GM12801 (cell line): ENCODE measurements around the gene IFNA16.
"Not testable (repeated sequence)": the region's sequence is repeated elsewhere in the genome, so short reads cannot be mapped to it uniquely, and the experiment has no call there.

Experiments used
- CTCF ChIP-seq: IDR thresholded peaks from one replicate; pipeline ENCODE4 v1.5.1; 2011; ENCODE audit warnings: control low read depth; ENCODE audit not compliant: insufficient read length; ENCODE audit errors: extremely low read depth

The IFNA16 gene

GRCh38 chr9:21202105-21202504 lies 15.0 kb downstream of the IFNA16 start, which contains the start of gene IFNA7:
IFNA7 (minus strand) TSS chr9:21202205; CDS start chr9:21202165, 40 bp downstream.
- TF ChIP-seq CTCF, result not testable (repeated sequence)

- TF ChIP-seq CTCF, result not testable (repeated sequence)
Measured at GRCh38 chr9:21187487-21187886, 29.6 kb downstream of the IFNA16 start, which contains the start of gene IFNA4. IFNA4 (minus strand) TSS chr9:21187587; CDS start chr9:21187531, 56 bp downstream.

GRCh38 chr9:21174671-21175070 lies 42.4 kb downstream of the IFNA16 start:
- no peak for TF ChIP-seq CTCF

DNA sequence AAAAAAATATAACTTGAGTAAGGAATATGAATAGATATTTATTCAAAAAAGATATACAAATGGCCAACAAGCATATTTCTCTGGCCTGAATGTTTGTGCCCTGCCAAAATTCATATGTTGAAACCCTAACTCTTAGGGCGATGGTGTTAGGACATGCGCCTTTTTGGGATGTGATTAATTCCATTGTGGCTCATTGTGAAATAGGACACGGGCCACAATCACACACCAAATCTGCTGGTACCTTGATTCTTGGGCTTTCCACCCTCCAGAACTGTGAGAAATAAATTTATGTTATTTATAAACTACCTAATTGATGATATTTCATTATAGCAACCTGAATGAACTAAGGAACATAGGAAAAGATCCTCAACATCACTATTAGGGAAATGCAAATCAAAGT lies 45.0 kb downstream of the IFNA16 start:
- TF ChIP-seq CTCF, result no peak

DNA sequence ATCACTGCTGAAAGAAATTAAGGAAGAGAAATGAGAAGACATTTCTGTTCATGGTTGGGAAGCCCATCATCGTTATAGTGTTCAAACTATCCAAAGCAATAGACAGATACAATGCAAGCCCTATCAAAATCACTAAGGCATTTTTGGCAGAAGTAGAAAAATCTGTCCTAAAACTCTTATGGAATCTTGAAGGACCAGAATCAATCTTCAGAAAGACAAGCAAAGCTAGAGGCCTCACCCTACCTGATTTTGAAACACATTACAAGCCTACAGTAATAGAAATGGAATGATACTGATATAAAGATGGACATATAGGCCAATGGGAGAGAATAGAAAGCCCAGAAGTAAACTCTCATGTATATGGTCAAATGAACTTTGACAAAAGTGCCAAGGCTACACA lies 45.8 kb downstream of the IFNA16 start:
- TF ChIP-seq CTCF, result no peak

DNA sequence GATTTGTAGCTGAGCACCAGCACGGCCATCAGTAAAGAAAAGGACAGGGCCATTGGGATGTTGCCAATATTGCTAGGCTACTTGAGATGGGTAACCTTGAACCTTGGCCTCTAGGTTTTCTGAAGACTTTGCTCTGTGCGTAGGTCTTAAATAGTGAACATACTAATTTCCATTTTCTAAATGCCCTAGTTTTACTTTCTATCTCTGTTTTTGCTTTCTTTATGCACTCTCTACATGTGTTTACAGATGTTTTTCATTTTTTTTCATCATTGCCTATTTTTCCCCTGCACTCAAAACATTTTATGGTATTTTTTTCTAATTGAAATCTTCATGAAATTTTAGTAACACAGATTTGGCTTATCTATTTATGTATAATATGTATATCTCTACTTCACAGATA lies 50.6 kb downstream of the IFNA16 start, which contains the start of gene IFNA21:
TSS of gene IFNA21 (minus strand) at position 101 of the 400 bp plus-strand sequence. CDS start at position 53, 48 bp downstream.
- not testable (repeated sequence) for TF ChIP-seq CTCF
